Measurements from ENCODE around the gene WSCD2. TPM values are rescaled to one million over a fixed set of nuclear protein-coding genes. Genes with fewer than 3 reads are reported as not detected.
A peak's percentile ranks its signal among the peaks of the same experiment; 100 is the strongest.

Gene WSCD2
- polyA plus RNA-seq (2011; rRNA removed) (not detected in 2 replicates), polyA minus RNA-seq (2011; rRNA and poly(A)+ RNA removed) (0.05 TPM in 1 of 2 replicates, not detected in the other)

GRCh38 chr12:108129017-108129812 lies at the start of gene WSCD2:
WSCD2 (plus strand) TSS chr12:108129288; CDS start chr12:108195833, 66,545 bp downstream.
- no peak for DNase-seq (ENCODE audit: low read depth)
- no peaks in the 10 kb centered on the region for H3K36me3 ChIP-seq (ENCODE audit: control insufficient read depth, insufficient read depth, low read length)
- peak within 1 kb of the TSS; percentile 23 for H3K4me3 ChIP-seq (ENCODE audit: low read depth, low read length)
- peaks cover 11% of the 10 kb centered on the region for H3K27me3 ChIP-seq (ENCODE audit: control insufficient read depth, insufficient read depth, low read length)
- CTCF ChIA-PET = no interaction called here
- no peak for TF ChIP-seq CTCF (IDR thresholded peaks at IDR 0.05; ENCODE audit: insufficient read depth, low read depth, low read length)
- POLR2A ChIA-PET = no interaction called here

GRCh38 chr12:108079721-108080120 lies 49.4 kb upstream of the WSCD2 start:
- Histone ChIP-seq H3K36me3 (ENCODE audit: control insufficient read depth, insufficient read depth, low read length) (no peaks in the 10 kb centered on the region), H3K27me3 (ENCODE audit: control insufficient read depth, insufficient read depth, low read length) (no peaks in the 10 kb centered on the region), H3K4me3 (ENCODE audit: low read depth, low read length) (no peak overlapping the region)
- ChIA-PET POLR2A (no interaction called here), CTCF (interaction anchor here (0.6 kb wide), 2 partner anchors 45 to 90 kb away, joined by 4 read pairs; no protein-coding TSS in a partner anchor)
- DNase-seq (ENCODE audit: low read depth) = no peak
- TF ChIP-seq CTCF (IDR thresholded peaks at IDR 0.05; ENCODE audit: insufficient read depth, low read depth, low read length) = no peak

- no peaks in the 10 kb centered on the region for H3K27me3 ChIP-seq (ENCODE audit: control insufficient read depth, insufficient read depth, low read length)
- no peaks in the 10 kb centered on the region for H3K36me3 ChIP-seq (ENCODE audit: control insufficient read depth, insufficient read depth, low read length)
- ChIA-PET CTCF (no interaction called here), POLR2A (no interaction called here)
- no peak for DNase-seq (ENCODE audit: low read depth)
- TF ChIP-seq CTCF (IDR thresholded peaks at IDR 0.05; ENCODE audit: insufficient read depth, low read depth, low read length) = no peak
- no peak overlapping the region for H3K4me3 ChIP-seq (ENCODE audit: low read depth, low read length)
Measured at GRCh38 chr12:108080363-108080762, 48.7 kb upstream of the WSCD2 start.

- DNase-seq (ENCODE audit: low read depth) = no peak
- no peak for TF ChIP-seq CTCF (IDR thresholded peaks at IDR 0.05; ENCODE audit: insufficient read depth, low read depth, low read length)
- H3K27me3 ChIP-seq (ENCODE audit: control insufficient read depth, insufficient read depth, low read length) = no peaks in the 10 kb centered on the region
- H3K36me3 ChIP-seq (ENCODE audit: control insufficient read depth, insufficient read depth, low read length) = no peaks in the 10 kb centered on the region
- no peak overlapping the region for H3K4me3 ChIP-seq (ENCODE audit: low read depth, low read length)
- CTCF ChIA-PET = no interaction called here
- POLR2A ChIA-PET = no interaction called here
Measured at GRCh38 chr12:108082485-108082884, 46.6 kb upstream of the WSCD2 start.

- Histone ChIP-seq H3K36me3 (ENCODE audit: control insufficient read depth, insufficient read depth, low read length) (no peaks in the 10 kb centered on the region), H3K4me3 (ENCODE audit: low read depth, low read length) (no peak overlapping the region), H3K27me3 (ENCODE audit: control insufficient read depth, insufficient read depth, low read length) (no peaks in the 10 kb centered on the region)
- no peak for TF ChIP-seq CTCF (IDR thresholded peaks at IDR 0.05; ENCODE audit: insufficient read depth, low read depth, low read length)
- ChIA-PET CTCF (no interaction called here), POLR2A (no interaction called here)
- DNase-seq (ENCODE audit: low read depth) = no peak
Measured at GRCh38 chr12:108087900-108088299, 41.2 kb upstream of the WSCD2 start.
